GM12878 (cell line): ENCODE measurements around the gene ARHGAP9. TPM values are rescaled to one million over a fixed set of nuclear protein-coding genes. Genes with fewer than 3 reads are reported as not detected.
A peak's percentile ranks its signal among the peaks of the same experiment; 100 is the strongest.

ENCODE experiments used
- ATAC-seq: fragments of 200-7000 bp; cut with Tn5 transposase; 3 replicates; pipeline ENCODE4 v1.9.1; 2020; ENCODE audit warnings: mild to moderate bottlenecking, moderate library complexity
- BruUV-seq: library from RNA; stranded (reverse); fragments of 400-500 nt; replicated peaks from 2 replicates; lab custom pipeline; 2021; lab: Mats Ljungman, UMichigan
- CTCF ChIA-PET: fragments of 300-600 bp; sonication (Branson Sonifier 250); formaldehyde crosslinking; extraction: SDS; loops from one replicate; lab custom pipeline; 2021; ENCODE audit warnings: inconsistent platforms; lab: Yijun Ruan, JAX
- POLR2A ChIA-PET: fragments of 350-600 bp; formaldehyde crosslinking; extraction: SDS; loops from one replicate; lab custom pipeline; 2021; ENCODE audit warnings: inconsistent platforms; lab: Charles Lee
- RAD21 ChIA-PET: fragments of 300-600 bp; sonication (Branson Sonifier 250); formaldehyde crosslinking; loops from one replicate; lab custom pipeline; 2023; ENCODE audit warnings: antibody characterized with exemption; ENCODE audit not compliant: unreplicated experiment; lab: Charles Lee
- SMC1A ChIA-PET: fragments of 300-600 bp; sonication (Branson Sonifier 250); formaldehyde crosslinking; loops from one replicate; lab custom pipeline; 2023; ENCODE audit not compliant: unreplicated experiment, uncharacterized antibody; lab: Charles Lee
- DNase-seq: peaks from one replicate; pipeline ENCODE4 v3.0.0-alpha.2; 2011; ENCODE audit warnings: low read depth, low spot score
- FAIRE-seq: peaks from 3 replicates; lab custom pipeline; 2011; peaks lifted over from hg19 to GRCh38; lab: Jason Lieb, UNC
- H2AFZ ChIP-seq: 2 replicates; pipeline ENCODE4 v1.6.0; 2011; ENCODE audit warnings: low read depth, low read length, control low read depth; ENCODE audit not compliant: control insufficient read depth
- H3K27ac ChIP-seq: 2 replicates; pipeline ENCODE4 v1.5.1; 2011; ENCODE audit warnings: control low read depth; ENCODE audit not compliant: control insufficient read depth, insufficient read depth
- H3K27me3 ChIP-seq, 2 experiments: replicated peaks in 1 of 2; 2 replicates each; pipeline versions ENCODE4 v1.6.0 to v1.6.1; 2011; ENCODE audit warnings: low read length in 1 of 2; ENCODE audit not compliant: control insufficient read depth in 2 of 2, insufficient read depth in 2 of 2
- H3K36me3 ChIP-seq, 2 experiments: 2 replicates each; pipeline ENCODE4 v1.5.1; 2011; ENCODE audit warnings: low read length in 1 of 2; ENCODE audit not compliant: control insufficient read depth in 2 of 2, insufficient read depth in 2 of 2
- H3K4me1 ChIP-seq: 2 replicates; pipeline ENCODE4 v1.6.1; 2011; ENCODE audit warnings: mild to moderate bottlenecking, low read length, moderate library complexity, mixed read lengths; ENCODE audit not compliant: control insufficient read depth, insufficient read depth
- H3K4me2 ChIP-seq: 2 replicates; pipeline ENCODE4 v1.6.0; 2011; ENCODE audit warnings: control low read depth; ENCODE audit not compliant: control insufficient read depth, insufficient read depth
- H3K4me3 ChIP-seq: fragments of 200-600 bp; sonication (generic); 2 replicates; pipeline ENCODE4 v1.5.1; 2016
- H3K79me2 ChIP-seq: 2 replicates; pipeline ENCODE4 v1.6.0; 2011; ENCODE audit warnings: low read length; ENCODE audit not compliant: control insufficient read depth, insufficient read depth
- H3K9ac ChIP-seq: 2 replicates; pipeline ENCODE4 v1.8.0; 2011; ENCODE audit warnings: low read length, control low read depth, mixed read lengths; ENCODE audit not compliant: control insufficient read depth, insufficient read depth
- H3K9me3 ChIP-seq: replicated peaks from 3 replicates; pipeline ENCODE4 v1.5.1; 2011; ENCODE audit warnings: mild to moderate bottlenecking, low read length; ENCODE audit not compliant: control insufficient read depth, insufficient read depth
- H4K20me1 ChIP-seq: 2 replicates; pipeline ENCODE4 v1.6.0; 2011; ENCODE audit not compliant: control insufficient read depth, insufficient read depth
- BACH1 ChIP-seq: fragments of 450-650 bp; IDR thresholded peaks from 2 replicates; pipeline ENCODE4 v1.6.1; 2017; ENCODE audit warnings: mild to moderate bottlenecking, borderline replicate concordance
- BHLHE40 ChIP-seq, 2 experiments: fragments of 450-650 bp in 1 of 2; IDR thresholded peaks; 2 replicates each; pipeline ENCODE4 v1.6.1; 2011 to 2017; ENCODE audit warnings: low read depth in 2 of 2, borderline replicate concordance in 1 of 2, improper control_type of control experiment in 1 of 2, low read length in 1 of 2, mild to moderate bottlenecking in 1 of 2
- CBX5 ChIP-seq: sonication (generic); IDR thresholded peaks from 2 replicates; pipeline ENCODE4 v1.6.1; 2016; ENCODE audit warnings: low read depth, moderate library complexity, mild to moderate bottlenecking, inconsistent platforms
- CEBPB ChIP-seq, 2 experiments: fragments of 150-350 bp in 1 of 2; IDR thresholded peaks; 2 replicates each; pipeline ENCODE4 v1.6.1; 2012 to 2014; ENCODE audit warnings: low read depth in 2 of 2, low read length in 2 of 2, borderline replicate concordance in 1 of 2, inconsistent platforms in 1 of 2
- CREB1 ChIP-seq: IDR thresholded peaks from 2 replicates; pipeline ENCODE4 v1.6.1; 2012; ENCODE audit warnings: low read depth, mild to moderate bottlenecking, inconsistent platforms
- CREM ChIP-seq: IDR thresholded peaks from 2 replicates; pipeline ENCODE4 v1.6.1; 2014; ENCODE audit warnings: antibody characterized with exemption, low read depth
- EP300 ChIP-seq, 2 experiments: fragments of 150-350 bp in 1 of 2; IDR thresholded peaks; 2 replicates each; pipeline ENCODE4 v1.6.1; 2011 to 2012; ENCODE audit warnings: low read depth in 2 of 2, low read length in 2 of 2, borderline replicate concordance in 1 of 2, improper control_type of control experiment in 1 of 2, inconsistent platforms in 1 of 2; ENCODE audit not compliant: control insufficient read depth in 1 of 2
- MTA3 ChIP-seq: IDR thresholded peaks from 2 replicates; pipeline ENCODE4 v1.6.1; 2012; ENCODE audit warnings: low read length, inconsistent platforms, borderline replicate concordance
- MYC ChIP-seq: IDR thresholded peaks from 2 replicates; pipeline ENCODE4 v1.6.1; 2011; ENCODE audit warnings: mild to moderate bottlenecking, low read length, moderate library complexity, inconsistent platforms; ENCODE audit not compliant: insufficient read depth, insufficient replicate concordance, insufficient read length, severe bottlenecking
- NR2C1 ChIP-seq: fragments of 450-650 bp; IDR thresholded peaks from 2 replicates; pipeline ENCODE4 v1.6.1; 2017; ENCODE audit warnings: antibody characterized with exemption, mild to moderate bottlenecking, moderate library complexity
- NR2F1 ChIP-seq: fragments of 450-650 bp; conservative IDR thresholded peaks from 2 replicates; pipeline ENCODE4 v1.6.1; 2017; ENCODE audit warnings: mild to moderate bottlenecking
- POLR2AphosphoS5 ChIP-seq: IDR thresholded peaks from 2 replicates; pipeline ENCODE4 v1.6.1; 2011; ENCODE audit warnings: mild to moderate bottlenecking, low read length, inconsistent platforms
- SIX5 ChIP-seq: IDR thresholded peaks from 2 replicates; pipeline ENCODE4 v1.6.1; 2011; ENCODE audit warnings: mild to moderate bottlenecking, low read depth, low read length, moderate library complexity; ENCODE audit not compliant: severe bottlenecking
- SREBF1 ChIP-seq: IDR thresholded peaks from 2 replicates; pipeline ENCODE4 v1.6.1; 2012; ENCODE audit warnings: mild to moderate bottlenecking, low read length
- TARDBP ChIP-seq: IDR thresholded peaks from 2 replicates; pipeline ENCODE4 v1.6.1; 2016; ENCODE audit warnings: borderline replicate concordance
- ZNF207 ChIP-seq: fragments of 450-650 bp; IDR thresholded peaks from 2 replicates; pipeline ENCODE4 v1.6.1; 2014; ENCODE audit warnings: antibody characterized with exemption, mild to moderate bottlenecking, borderline replicate concordance
- WGBS: methylation state at CpG from one replicate; pipeline ENCODE4 v1.1.6; 2016; ENCODE audit warnings: low lambda C conversion rate; ENCODE audit not compliant: insufficient replicate concordance, insufficient coverage; ENCODE audit errors: missing lambda C conversion rate; 5-methylcytosine and 5-hydroxymethylcytosine counted together
- in situ Hi-C: fragments of 300-500 bp; cut with MboI; formaldehyde crosslinking; loops from 9 replicates; pipeline ENCODE4 v1.14.3; 2018; ENCODE audit warnings: mixed read lengths
- intact Hi-C: fragments of 100-400 bp; cut with micrococcal nuclease; formaldehyde crosslinking; loops from one replicate; pipeline ENCODE4 v1.14.2; 2022; ENCODE audit not compliant: unreplicated experiment
- polyA plus RNA-seq, 11 experiments: library from polyadenylated mRNA; depleted of rRNA in 4 of 11; unstranded in 6 of 11; stranded (reverse) in 5 of 11; fragments of >200 nt; fragmentation: Nextera tagmentation in 4 of 11; fragmentation: Illumina TruSeq in 1 of 11; extraction: Ambion mirVana in 4 of 11; extraction: Trizol in 1 of 11; gene quantifications; 1 replicate in 1 of 11; 2 replicates in 10 of 11; pipeline versions ENCODE4 v1.2.1 to v1.2.3, GENCODE V29; 2011 to 2016; ENCODE audit warnings: inconsistent platforms in 2 of 11, missing spikeins in 2 of 11, low read depth in 1 of 11
- total RNA-seq, 4 experiments: library from RNA; depleted of rRNA in 3 of 4; stranded (reverse); fragments of >200 nt in 3 of 4; fragmentation: Illumina TruSeq in 1 of 4; extraction: Trizol in 1 of 4; gene quantifications; 2 replicates each; pipeline versions ENCODE4 v1.2.1 to v1.2.3, GENCODE V29; 2013 to 2021
- TF ChIP-seq, protein P1 (sequence below): fragments of 150-350 bp; IDR thresholded peaks from 2 replicates; pipeline ENCODE4 v1.6.1; 2016; ENCODE audit warnings: low read depth, low read length
- TF ChIP-seq, protein P2 (sequence below): IDR thresholded peaks from 2 replicates; pipeline ENCODE4 v1.6.1; 2012; ENCODE audit warnings: low read depth, low read length, improper control_type of control experiment

ARHGAP9 gene
- total and polyA plus RNA-seq, 10 of the 15 experiments (the other 5 are each of a cell fraction or from before 2014, with no cell fraction given), result 19.5 to 102 (median 76.8) TPM

- ChIA-PET SMC1A (interaction anchor here (2.0 kb wide), 1 partner anchor 29 kb away, joined by 8 read pairs; the partner anchor contains the start of gene GLI1), POLR2A (interaction anchor here (1.2 to 1.6 kb wide), 3 partner anchors 25 to 36 kb away, joined by 3 to 6 read pairs (median 5); partner anchors contain the start of gene DDIT3), RAD21 (interaction anchor here (0.6 to 1.2 kb wide), 2 partner anchors 11 to 36 kb away, joined by 3 read pairs; no protein-coding TSS in a partner anchor), CTCF (interaction anchor here (0.5 to 2.7 kb wide), 4 partner anchors 11 to 108 kb away, joined by 3 to 13 read pairs (median 6); no protein-coding TSS in a partner anchor)
- ATAC-seq (peak; percentile 99), DNase-seq (peak; percentile 95), FAIRE-seq (peak; percentile 96)
- Histone ChIP-seq H3K4me1 (peaks cover 6% of the 10 kb centered on the region), H3K27me3 (no peaks in the 10 kb centered on the region), H3K4me2 (peak within 1 kb of the TSS; percentile 58), H4K20me1 (no peaks in the 10 kb centered on the region), H3K36me3 (peaks cover 6 to 16% of the 10 kb centered on the region in 2 experiments), H3K79me2 (peaks cover 17% of the 10 kb centered on the region), H3K9me3 (no peaks in the 10 kb centered on the region), H3K9ac (peak within 1 kb of the TSS; percentile 74), H3K4me3 (peak within 1 kb of the TSS; percentile 97), H2AFZ (peak within 1 kb of the TSS; percentile 49), H3K27ac (peak within 1 kb of the TSS; percentile 76)
- in situ Hi-C loops, result no loop called here
- WGBS, result 7% methylated on average over 41 of the region's 47 CpGs
- intact Hi-C loops, result no loop called here
- BruUV-seq, result no TSS peak
- TF ChIP-seq ZNF207 (peak; percentile 55; the same call in 1 of the 2 replicates), MTA3 (no peak), NR2F1 (no peak), MYC (peak; percentile 72), TARDBP (peak; percentile 61), EP300 (IDR thresholded peaks at IDR 0.05; ENCODE audit: borderline replicate concordance in 1 of 2, control insufficient read depth in 1 of 2, low read depth in 2 of 2, low read length in 2 of 2) (peak in 1 of 2 experiments; percentile 2; a peak in 1 of 4 replicates), NR2C1 (peak; percentile 93), CREM (peak; percentile 85), BACH1 (no peak), CREB1 (peak; percentile 84), CBX5 (peak; percentile 82; the same call in 1 of the 2 replicates), CEBPB (IDR thresholded peaks at IDR 0.05; ENCODE audit: borderline replicate concordance in 1 of 2, low read depth in 2 of 2, low read length in 2 of 2) (peak in 1 of 2 experiments; percentile 75; a peak in 1 of 4 replicates), SREBF1 (0 out of 2 replicates have a peak, but pooled peaks have one; percentile 28), POLR2AphosphoS5 (peak; percentile 82; the same call in 1 of the 2 replicates), SIX5 (peak; percentile 89), BHLHE40 (IDR thresholded peaks at IDR 0.05; ENCODE audit: borderline replicate concordance in 1 of 2, low read depth in 2 of 2, low read length in 1 of 2) (peak in 1 of 2 experiments; percentile 84; a peak in 2 of 4 replicates)
- TF ChIP-seq, protein P1, sequence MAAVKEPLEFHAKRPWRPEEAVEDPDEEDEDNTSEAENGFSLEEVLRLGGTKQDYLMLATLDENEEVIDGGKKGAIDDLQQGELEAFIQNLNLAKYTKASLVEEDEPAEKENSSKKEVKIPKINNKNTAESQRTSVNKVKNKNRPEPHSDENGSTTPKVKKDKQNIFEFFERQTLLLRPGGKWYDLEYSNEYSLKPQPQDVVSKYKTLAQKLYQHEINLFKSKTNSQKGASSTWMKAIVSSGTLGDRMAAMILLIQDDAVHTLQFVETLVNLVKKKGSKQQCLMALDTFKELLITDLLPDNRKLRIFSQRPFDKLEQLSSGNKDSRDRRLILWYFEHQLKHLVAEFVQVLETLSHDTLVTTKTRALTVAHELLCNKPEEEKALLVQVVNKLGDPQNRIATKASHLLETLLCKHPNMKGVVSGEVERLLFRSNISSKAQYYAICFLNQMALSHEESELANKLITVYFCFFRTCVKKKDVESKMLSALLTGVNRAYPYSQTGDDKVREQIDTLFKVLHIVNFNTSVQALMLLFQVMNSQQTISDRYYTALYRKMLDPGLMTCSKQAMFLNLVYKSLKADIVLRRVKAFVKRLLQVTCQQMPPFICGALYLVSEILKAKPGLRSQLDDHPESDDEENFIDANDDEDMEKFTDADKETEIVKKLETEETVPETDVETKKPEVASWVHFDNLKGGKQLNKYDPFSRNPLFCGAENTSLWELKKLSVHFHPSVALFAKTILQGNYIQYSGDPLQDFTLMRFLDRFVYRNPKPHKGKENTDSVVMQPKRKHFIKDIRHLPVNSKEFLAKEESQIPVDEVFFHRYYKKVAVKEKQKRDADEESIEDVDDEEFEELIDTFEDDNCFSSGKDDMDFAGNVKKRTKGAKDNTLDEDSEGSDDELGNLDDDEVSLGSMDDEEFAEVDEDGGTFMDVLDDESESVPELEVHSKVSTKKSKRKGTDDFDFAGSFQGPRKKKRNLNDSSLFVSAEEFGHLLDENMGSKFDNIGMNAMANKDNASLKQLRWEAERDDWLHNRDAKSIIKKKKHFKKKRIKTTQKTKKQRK, result no peak
- TF ChIP-seq, protein P2, sequence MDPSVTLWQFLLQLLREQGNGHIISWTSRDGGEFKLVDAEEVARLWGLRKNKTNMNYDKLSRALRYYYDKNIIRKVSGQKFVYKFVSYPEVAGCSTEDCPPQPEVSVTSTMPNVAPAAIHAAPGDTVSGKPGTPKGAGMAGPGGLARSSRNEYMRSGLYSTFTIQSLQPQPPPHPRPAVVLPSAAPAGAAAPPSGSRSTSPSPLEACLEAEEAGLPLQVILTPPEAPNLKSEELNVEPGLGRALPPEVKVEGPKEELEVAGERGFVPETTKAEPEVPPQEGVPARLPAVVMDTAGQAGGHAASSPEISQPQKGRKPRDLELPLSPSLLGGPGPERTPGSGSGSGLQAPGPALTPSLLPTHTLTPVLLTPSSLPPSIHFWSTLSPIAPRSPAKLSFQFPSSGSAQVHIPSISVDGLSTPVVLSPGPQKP, result peak; percentile 81
Observed at GRCh38 chr12:57487597-57488401, 8.1 kb upstream of the ARHGAP9 start, which contains the start of gene MARS1. Gene MARS1 (plus strand): TSS chr12:57488068. CDS start chr12:57488091, 23 bp downstream.
